ENCODE results near the gene RRM1. TPM values are rescaled to one million over a fixed set of nuclear protein-coding genes. Genes with fewer than 3 reads are reported as not detected.
A peak's percentile ranks its signal among the peaks of the same experiment; 100 is the strongest.

The RRM1 gene
- polyA plus RNA-seq, 1 experiment: 57.4 TPM

- H3K27me3 ChIP-seq (ENCODE audit: control insufficient read depth, insufficient read depth, low read length): peaks cover 2% of the 10 kb centered on the region
- no peak for TF ChIP-seq CTCF (IDR thresholded peaks at IDR 0.05; ENCODE audit: low read depth, low read length)
- no peaks in the 10 kb centered on the region for H3K9me3 ChIP-seq (ENCODE audit: control insufficient read depth, insufficient read depth, low read length)
- peak overlapping the region; percentile 68 for H3K4me3 ChIP-seq (ENCODE audit: low read depth, low read length)
- H3K27ac ChIP-seq (ENCODE audit: low read depth, low read length): no peak overlapping the region
- no peak for DNase-seq (ENCODE audit: low read depth, low spot score)
- ChIA-PET CTCF (interaction anchor here (0.7 to 10.7 kb wide), 40 partner anchors 8 to 817 kb away, joined by 3 to 311 read pairs (median 4); partner anchors contain the start of genes OR51D1, OR52M1 and STIM1), POLR2A (no interaction called here)
Observed at GRCh38 chr11:4186464-4187054, 92.0 kb downstream of the RRM1 start.

- H3K27ac ChIP-seq (ENCODE audit: low read depth, low read length): no peak overlapping the region
- TF ChIP-seq CTCF (IDR thresholded peaks at IDR 0.05; ENCODE audit: low read depth, low read length): peak; percentile 81
- ChIA-PET CTCF (interaction anchor here (0.5 to 10.7 kb wide), 64 partner anchors 8 to 817 kb away, joined by 3 to 311 read pairs (median 4); partner anchors contain the start of genes OR51D1, OR52M1, STIM1 and TRIM21), POLR2A (interaction anchor here (0.6 kb wide), 1 partner anchor 307 kb away, joined by 3 read pairs; no protein-coding TSS in a partner anchor)
- H3K9me3 ChIP-seq (ENCODE audit: control insufficient read depth, insufficient read depth, low read length): no peaks in the 10 kb centered on the region
- H3K4me3 ChIP-seq (ENCODE audit: low read depth, low read length): peak overlapping the region; percentile 68
- peaks cover 2% of the 10 kb centered on the region for H3K27me3 ChIP-seq (ENCODE audit: control insufficient read depth, insufficient read depth, low read length)
- peak; percentile 49 for DNase-seq (ENCODE audit: low read depth, low spot score)
Observed at GRCh38 chr11:4187055-4187988, 92.7 kb downstream of the RRM1 start.

Other genes with a start within 250 kb of the RRM1 start
- gene STIM1, start 239.1 kb upstream of the RRM1 start, polyA plus RNA-seq (2011; rRNA removed): 19.7 and 23.4 TPM in 2 replicates

Data from AG04450 (cell line).